CD4-positive, alpha-beta memory T cell (primary cell): ENCODE measurements around the gene SCNN1G. TPM values are rescaled to one million over a fixed set of nuclear protein-coding genes. Genes with fewer than 3 reads are reported as not detected.

Experiments used
- CTCF ChIA-PET: fragments of 350-600 bp; sonication (Branson Sonifier 250); formaldehyde crosslinking; loops from one replicate; lab custom pipeline; 2021; ENCODE audit warnings: inconsistent platforms; ENCODE audit not compliant: partially characterized antibody; lab: Charles Lee
- POLR2A ChIA-PET: fragments of 350-600 bp; sonication (Branson Sonifier 250); formaldehyde crosslinking; loops from one replicate; lab custom pipeline; 2021; ENCODE audit not compliant: partially characterized antibody; lab: Charles Lee
- DNase-seq, 5 donors: peaks; one replicate each; pipeline versions ENCODE4 v3.0.0 to v3.0.0-alpha.2; 2020 to 2022; ENCODE audit warnings: mixed read lengths in 1 of 5
- H3K27ac ChIP-seq: one replicate; pipeline ENCODE4 v1.7.0; 2013; ENCODE audit warnings: low read depth, low read length
- H3K27me3 ChIP-seq: 2 replicates; pipeline ENCODE4 v1.7.0; 2013; ENCODE audit warnings: mild to moderate bottlenecking, low read length, moderate library complexity; ENCODE audit not compliant: insufficient read depth
- H3K36me3 ChIP-seq: 2 replicates; pipeline ENCODE4 v1.7.0; 2013; ENCODE audit warnings: mild to moderate bottlenecking, low read length, moderate library complexity; ENCODE audit not compliant: insufficient read depth
- H3K4me1 ChIP-seq: 2 replicates; pipeline ENCODE4 v1.7.0; 2013; ENCODE audit warnings: mild to moderate bottlenecking, low read length, moderate library complexity; ENCODE audit not compliant: insufficient read depth
- H3K4me3 ChIP-seq, 2 donors: one replicate each; pipeline ENCODE4 v1.7.0; 2013; ENCODE audit warnings: low read length in 2 of 2, mild to moderate bottlenecking in 1 of 2
- H3K9me3 ChIP-seq, 2 donors: one replicate each; pipeline ENCODE4 v1.7.0; 2013; ENCODE audit warnings: low read length in 2 of 2, control low read depth in 1 of 2; ENCODE audit not compliant: control insufficient read depth in 1 of 2
- H3K27ac Mint-ChIP-seq, 7 donors: one replicate each; pipeline ENCODE4 v1.8.0; 2020 to 2021; ENCODE audit warnings: mixed read lengths in 7 of 7, mild to moderate bottlenecking in 6 of 7, inconsistent platforms in 3 of 7, moderate library complexity in 3 of 7
- H3K27me3 Mint-ChIP-seq, 2 donors: one replicate each; pipeline ENCODE4 v1.8.0; 2020 to 2021; ENCODE audit warnings: mixed read lengths in 2 of 2
- H3K36me3 Mint-ChIP-seq, 2 donors: one replicate each; pipeline ENCODE4 v1.8.0; 2020 to 2021; ENCODE audit warnings: mixed read lengths in 2 of 2, inconsistent platforms in 1 of 2, mild to moderate bottlenecking in 1 of 2
- H3K4me1 Mint-ChIP-seq, 4 donors: one replicate each; pipeline ENCODE4 v1.8.0; 2020 to 2021; ENCODE audit warnings: mixed read lengths in 4 of 4, mild to moderate bottlenecking in 1 of 4
- H3K4me3 Mint-ChIP-seq, 8 donors: one replicate each; pipeline ENCODE4 v1.8.0; 2020 to 2021; ENCODE audit warnings: mixed read lengths in 8 of 8, mild to moderate bottlenecking in 7 of 8, moderate library complexity in 6 of 8, inconsistent platforms in 3 of 8
- H3K9me3 Mint-ChIP-seq, 8 donors: one replicate each; pipeline ENCODE4 v1.8.0; 2020 to 2021; ENCODE audit warnings: mixed read lengths in 8 of 8, mild to moderate bottlenecking in 5 of 8, inconsistent platforms in 3 of 8, moderate library complexity in 1 of 8
- intact Hi-C: fragments of 100-400 bp; cut with micrococcal nuclease; formaldehyde crosslinking; loops from one replicate; pipeline ENCODE4 v1.15.1; 2023
- polyA plus RNA-seq, 2 donors: library from polyadenylated mRNA; unstranded; fragments of 300-500 nt; fragmentation: Illumina TruSeq; gene quantifications; one replicate each; pipeline ENCODE4 v1.2.3, GENCODE V29; 2021
- total RNA-seq, 2 experiments: library from RNA; stranded (reverse); gene quantifications; one replicate each; pipeline ENCODE4 v1.2.3, GENCODE V29; 2021

The SCNN1G gene
- total and polyA plus RNA-seq, 4 experiments from 2014 or later, result not detected

- ChIA-PET CTCF (no interaction called here), POLR2A (no interaction called here)
- Mint-ChIP-seq H3K4me1 (no peaks in the 10 kb centered on the region), H3K27me3 (peaks cover 35% of the 10 kb centered on the region in 2 donors), H3K9me3 (peaks cover 0 to 4% (median 0%) of the 10 kb centered on the region in 8 donors), H3K36me3 (no peaks in the 10 kb centered on the region), H3K4me3 (no peak overlapping the region), H3K27ac (no peak overlapping the region)
- H3K36me3 ChIP-seq, result no peaks in the 10 kb centered on the region
- no peak overlapping the region for H3K4me3 ChIP-seq
- no peaks in the 10 kb centered on the region for H3K27me3 ChIP-seq
- no peaks in the 10 kb centered on the region for H3K9me3 ChIP-seq
- H3K27ac ChIP-seq, result no peak overlapping the region
- no peaks in the 10 kb centered on the region for H3K4me1 ChIP-seq
- intact Hi-C loops, result no loop called here
- DNase-seq, result no peak
These were observed 18.6 kb upstream of the SCNN1G start for GRCh38 chr16:23163921-23164320.

DNA sequence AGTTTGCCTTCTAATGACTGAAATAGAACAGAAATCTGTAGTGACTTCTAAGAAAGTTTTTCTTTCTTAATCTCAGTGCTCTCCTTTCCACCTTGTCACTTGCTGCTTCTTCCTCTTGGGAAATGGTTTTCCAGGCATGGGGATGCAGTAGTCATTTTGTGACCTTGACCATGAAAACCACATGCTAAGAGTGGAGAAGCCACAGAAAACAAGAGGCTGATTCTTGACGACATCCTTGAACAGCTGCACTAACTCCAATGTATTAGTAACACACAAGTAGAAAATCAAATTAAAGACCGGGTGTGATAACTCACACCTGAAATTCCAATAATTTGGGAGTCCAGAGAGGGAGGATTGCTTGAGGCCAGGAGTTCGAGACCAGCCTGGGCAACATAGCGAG lies 17.8 kb upstream of the SCNN1G start:
- Mint-ChIP-seq H3K9me3 (peaks cover 0 to 4% (median 0%) of the 10 kb centered on the region in 8 donors), H3K4me3 (no peak overlapping the region), H3K27ac (no peak overlapping the region), H3K27me3 (peaks cover 35 to 37% of the 10 kb centered on the region in 2 donors), H3K4me1 (no peaks in the 10 kb centered on the region), H3K36me3 (no peaks in the 10 kb centered on the region)
- no peak for DNase-seq
- Histone ChIP-seq H3K36me3 (no peaks in the 10 kb centered on the region), H3K4me1 (no peaks in the 10 kb centered on the region), H3K9me3 (no peaks in the 10 kb centered on the region), H3K4me3 (no peak overlapping the region), H3K27me3 (no peaks in the 10 kb centered on the region), H3K27ac (no peak overlapping the region)
- intact Hi-C loops, result no loop called here
- ChIA-PET CTCF (no interaction called here), POLR2A (no interaction called here)

DNA sequence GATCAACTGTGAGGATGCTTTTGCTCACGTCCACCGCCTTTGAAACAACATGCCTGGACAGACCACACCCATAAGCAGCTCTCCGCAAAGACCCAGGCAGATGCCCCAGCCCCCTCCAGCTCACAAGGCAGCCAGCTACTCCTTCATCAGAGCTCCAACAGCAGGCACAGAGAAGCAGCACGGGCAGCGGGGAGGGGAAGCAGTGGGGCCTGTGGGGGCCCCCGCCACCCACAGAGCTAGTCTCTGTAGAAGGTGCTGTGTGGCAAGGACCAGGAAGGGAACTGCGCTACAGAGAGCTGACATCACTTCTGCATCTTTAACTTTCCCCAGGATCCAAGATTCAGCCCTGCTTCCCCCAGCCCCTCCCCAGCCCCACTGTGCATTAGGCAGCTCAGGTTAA lies 10.0 kb upstream of the SCNN1G start:
- Mint-ChIP-seq H3K9me3 (peaks cover 0 to 3% (median 0%) of the 10 kb centered on the region in 8 donors), H3K27me3 (peaks cover 36 to 45% of the 10 kb centered on the region in 2 donors)

DNA sequence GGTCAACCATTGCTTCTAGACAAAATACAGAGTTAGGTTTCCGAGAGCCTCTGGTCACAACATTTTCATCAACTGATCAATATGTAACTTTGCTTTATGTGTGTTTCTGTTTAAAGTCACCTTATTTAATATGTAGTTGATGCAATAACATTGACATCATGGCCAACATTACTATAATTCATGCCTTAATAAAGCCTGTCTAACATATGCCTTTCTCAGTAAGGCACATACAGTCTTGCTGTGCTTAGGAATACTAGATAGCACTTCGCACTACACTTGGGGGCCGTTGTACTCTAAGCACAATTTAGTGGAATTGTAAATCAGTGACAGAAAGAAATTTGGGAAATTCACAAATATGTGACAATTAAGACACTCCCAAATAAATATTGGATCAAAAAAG lies 9.6 kb upstream of the SCNN1G start:
- no peak for DNase-seq
- Histone ChIP-seq H3K4me3 (no peak overlapping the region), H3K9me3 (no peaks in the 10 kb centered on the region), H3K27me3 (no peaks in the 10 kb centered on the region), H3K4me1 (no peaks in the 10 kb centered on the region), H3K27ac (no peak overlapping the region), H3K36me3 (no peaks in the 10 kb centered on the region)
- Mint-ChIP-seq H3K27me3 (peaks cover 37 to 42% of the 10 kb centered on the region in 2 donors), H3K27ac (no peak overlapping the region), H3K4me1 (no peaks in the 10 kb centered on the region), H3K4me3 (no peak overlapping the region), H3K36me3 (no peaks in the 10 kb centered on the region), H3K9me3 (peaks cover 0 to 3% (median 0%) of the 10 kb centered on the region in 8 donors)
- intact Hi-C loops, result no loop called here
- ChIA-PET CTCF (interaction anchor here (0.7 kb wide), 1 partner anchor 837 kb away, joined by 4 read pairs; no protein-coding TSS in a partner anchor), POLR2A (no interaction called here)

More for the DNA sequence above, 10.0 kb upstream of the SCNN1G start:
- no peaks in the 10 kb centered on the region for H3K36me3 Mint-ChIP-seq
- H3K27me3 ChIP-seq, result no peaks in the 10 kb centered on the region
- no peaks in the 10 kb centered on the region for H3K4me1 Mint-ChIP-seq
- DNase-seq, result no peak
- no peak overlapping the region for H3K4me3 ChIP-seq
- H3K9me3 ChIP-seq, result no peaks in the 10 kb centered on the region
- no peak overlapping the region for H3K27ac ChIP-seq
- H3K27ac Mint-ChIP-seq, result no peak overlapping the region
- intact Hi-C loops, result no loop called here
- ChIA-PET CTCF (interaction anchor here (0.7 kb wide), 1 partner anchor 838 kb away, joined by 4 read pairs; no protein-coding TSS in a partner anchor), POLR2A (no interaction called here)
- no peaks in the 10 kb centered on the region for H3K36me3 ChIP-seq
- no peaks in the 10 kb centered on the region for H3K4me1 ChIP-seq
- H3K4me3 Mint-ChIP-seq, result no peak overlapping the region

DNA sequence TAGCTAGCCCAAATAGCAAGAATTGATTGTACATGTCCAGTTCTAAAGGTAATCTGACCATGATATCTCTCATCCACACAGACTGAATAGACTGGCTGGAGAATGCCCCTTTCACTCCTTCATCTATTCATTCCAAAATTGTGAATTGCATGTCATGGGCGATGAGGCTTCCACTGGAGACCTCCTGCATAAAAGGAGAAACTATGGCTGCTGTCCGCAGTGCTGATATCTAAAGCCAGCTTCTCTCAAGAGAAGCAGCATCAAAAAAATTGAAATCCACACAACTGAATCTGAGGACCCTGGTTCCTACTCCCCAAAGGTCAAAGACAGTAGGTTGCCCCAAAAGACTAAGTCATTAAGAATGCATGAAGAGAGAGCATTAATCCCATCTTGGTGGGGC lies 7.9 kb upstream of the SCNN1G start:
- Mint-ChIP-seq H3K4me3 (no peak overlapping the region), H3K27me3 (peaks cover 44 to 48% of the 10 kb centered on the region in 2 donors), H3K9me3 (peaks cover 0 to 3% (median 0%) of the 10 kb centered on the region in 8 donors), H3K27ac (no peak overlapping the region), H3K4me1 (no peaks in the 10 kb centered on the region), H3K36me3 (no peaks in the 10 kb centered on the region)
- POLR2A ChIA-PET, result interaction anchor here (0.8 kb wide), 1 partner anchor 25 kb away, joined by 3 read pairs; the partner anchor contains the start of gene USP31
- no peak overlapping the region for H3K4me3 ChIP-seq
- no peak overlapping the region for H3K27ac ChIP-seq
- no peaks in the 10 kb centered on the region for H3K27me3 ChIP-seq
- CTCF ChIA-PET, result no interaction called here
- H3K4me1 ChIP-seq, result no peaks in the 10 kb centered on the region
- H3K36me3 ChIP-seq, result no peaks in the 10 kb centered on the region
- no peak for DNase-seq
- H3K9me3 ChIP-seq, result no peaks in the 10 kb centered on the region
- intact Hi-C loops, result no loop called here

GRCh38 chr16:23175651-23176050 lies 6.9 kb upstream of the SCNN1G start:
- Mint-ChIP-seq H3K4me3 (no peak overlapping the region), H3K9me3 (peaks cover 0 to 3% (median 0%) of the 10 kb centered on the region in 8 donors), H3K27ac (no peak overlapping the region), H3K27me3 (peaks cover 43 to 47% of the 10 kb centered on the region in 2 donors), H3K4me1 (peaks cover 0 to 1% (median 0%) of the 10 kb centered on the region in 4 donors), H3K36me3 (no peaks in the 10 kb centered on the region)
- H3K9me3 ChIP-seq, result no peaks in the 10 kb centered on the region
- ChIA-PET POLR2A (no interaction called here), CTCF (no interaction called here)
- no peak for DNase-seq
- no peak overlapping the region for H3K27ac ChIP-seq
- H3K4me1 ChIP-seq, result no peaks in the 10 kb centered on the region
- H3K36me3 ChIP-seq, result no peaks in the 10 kb centered on the region
- no peaks in the 10 kb centered on the region for H3K27me3 ChIP-seq
- no peak overlapping the region for H3K4me3 ChIP-seq
- intact Hi-C loops, result no loop called here

- intact Hi-C loops, result loop anchor here (5.0 kb wide), 1 partner anchor 1321 kb away; no protein-coding TSS in a partner anchor
- CTCF ChIA-PET, result interaction anchor here (2.2 kb wide), 1 partner anchor 255 kb away, joined by 5 read pairs; no protein-coding TSS in a partner anchor
- POLR2A ChIA-PET, result no interaction called here
- DNase-seq, result no peak
- H3K36me3 ChIP-seq, result no peaks in the 10 kb centered on the region
- no peaks in the 10 kb centered on the region for H3K9me3 ChIP-seq
- H3K4me3 ChIP-seq, result no peak overlapping the region
- peak overlapping the region in 1 of 7 donors; percentile 3 for H3K27ac Mint-ChIP-seq
- H3K9me3 Mint-ChIP-seq, result peaks cover 0 to 4% (median 0%) of the 10 kb centered on the region in 8 donors
- H3K4me1 ChIP-seq, result peaks cover 14% of the 10 kb centered on the region
- H3K27me3 ChIP-seq, result peaks cover 9% of the 10 kb centered on the region
- H3K27ac ChIP-seq, result no peak overlapping the region
- H3K27me3 Mint-ChIP-seq, result peaks cover 38 to 47% of the 10 kb centered on the region in 2 donors
- no peaks in the 10 kb centered on the region for H3K36me3 Mint-ChIP-seq
- H3K4me1 Mint-ChIP-seq, result peaks cover 5 to 20% (median 8%) of the 10 kb centered on the region in 4 donors
- peak overlapping the region in 3 of 8 donors; percentile 28 to 36 (median 32) for H3K4me3 Mint-ChIP-seq
These were observed 1.0 kb upstream of the SCNN1G start for GRCh38 chr16:23181506-23181905.
